Tibial nerve (tissue), 3 donors: ENCODE data around the gene SPOCK1.

Source experiments
- POLR2A ChIP-seq, 2 donors: fragments of 450-650 bp; IDR thresholded peaks; one replicate each; pipeline ENCODE4 v1.6.1; 2017; ENCODE audit warnings: antibody characterized with exemption in 2 of 2, mild to moderate bottlenecking in 2 of 2, moderate library complexity in 2 of 2
- TF ChIP-seq, protein P1 (sequence below), 5 experiments: fragments of 200-600 bp in 3 of 5; fragments of 450-650 bp in 2 of 5; sonication (generic) in 3 of 5; IDR thresholded peaks; one replicate each; pipeline ENCODE4 v1.5.1; 2016 to 2019; ENCODE audit warnings: antibody characterized with exemption in 5 of 5, mild to moderate bottlenecking in 3 of 5, moderate library complexity in 2 of 5

DNA sequence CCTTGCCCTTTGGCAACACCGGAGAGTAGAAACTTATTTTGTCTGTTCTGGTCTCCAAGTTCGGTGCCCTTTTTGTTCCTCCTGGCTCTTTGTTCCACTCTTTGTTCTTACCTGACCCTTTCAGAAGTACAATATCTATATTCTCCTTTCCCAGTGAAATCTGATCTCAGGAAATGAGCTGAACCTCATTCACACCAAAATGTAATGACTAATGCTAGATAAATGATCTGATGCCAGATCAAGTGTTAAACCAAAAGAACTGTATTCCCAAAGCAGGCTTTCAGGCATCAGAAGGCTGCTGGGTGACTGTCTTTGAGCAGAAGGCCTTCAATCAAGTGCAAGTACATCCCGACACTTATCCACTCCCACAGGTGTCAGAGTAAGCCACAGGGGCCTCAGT is 156.4 kb downstream of the SPOCK1 start:
- TF ChIP-seq, protein P1, sequence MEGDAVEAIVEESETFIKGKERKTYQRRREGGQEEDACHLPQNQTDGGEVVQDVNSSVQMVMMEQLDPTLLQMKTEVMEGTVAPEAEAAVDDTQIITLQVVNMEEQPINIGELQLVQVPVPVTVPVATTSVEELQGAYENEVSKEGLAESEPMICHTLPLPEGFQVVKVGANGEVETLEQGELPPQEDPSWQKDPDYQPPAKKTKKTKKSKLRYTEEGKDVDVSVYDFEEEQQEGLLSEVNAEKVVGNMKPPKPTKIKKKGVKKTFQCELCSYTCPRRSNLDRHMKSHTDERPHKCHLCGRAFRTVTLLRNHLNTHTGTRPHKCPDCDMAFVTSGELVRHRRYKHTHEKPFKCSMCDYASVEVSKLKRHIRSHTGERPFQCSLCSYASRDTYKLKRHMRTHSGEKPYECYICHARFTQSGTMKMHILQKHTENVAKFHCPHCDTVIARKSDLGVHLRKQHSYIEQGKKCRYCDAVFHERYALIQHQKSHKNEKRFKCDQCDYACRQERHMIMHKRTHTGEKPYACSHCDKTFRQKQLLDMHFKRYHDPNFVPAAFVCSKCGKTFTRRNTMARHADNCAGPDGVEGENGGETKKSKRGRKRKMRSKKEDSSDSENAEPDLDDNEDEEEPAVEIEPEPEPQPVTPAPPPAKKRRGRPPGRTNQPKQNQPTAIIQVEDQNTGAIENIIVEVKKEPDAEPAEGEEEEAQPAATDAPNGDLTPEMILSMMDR (IDR thresholded peaks at IDR 0.05): no peak
- no peak for TF ChIP-seq POLR2A (IDR thresholded peaks at IDR 0.05)
